ENCODE measurements around the gene TFEB. TPM values are rescaled to one million over a fixed set of nuclear protein-coding genes. Genes with fewer than 3 reads are reported as not detected.

TFEB gene
- total and polyA plus RNA-seq, 5 donors = 31.6 to 51.1 (median 45.7) TPM

DNA sequence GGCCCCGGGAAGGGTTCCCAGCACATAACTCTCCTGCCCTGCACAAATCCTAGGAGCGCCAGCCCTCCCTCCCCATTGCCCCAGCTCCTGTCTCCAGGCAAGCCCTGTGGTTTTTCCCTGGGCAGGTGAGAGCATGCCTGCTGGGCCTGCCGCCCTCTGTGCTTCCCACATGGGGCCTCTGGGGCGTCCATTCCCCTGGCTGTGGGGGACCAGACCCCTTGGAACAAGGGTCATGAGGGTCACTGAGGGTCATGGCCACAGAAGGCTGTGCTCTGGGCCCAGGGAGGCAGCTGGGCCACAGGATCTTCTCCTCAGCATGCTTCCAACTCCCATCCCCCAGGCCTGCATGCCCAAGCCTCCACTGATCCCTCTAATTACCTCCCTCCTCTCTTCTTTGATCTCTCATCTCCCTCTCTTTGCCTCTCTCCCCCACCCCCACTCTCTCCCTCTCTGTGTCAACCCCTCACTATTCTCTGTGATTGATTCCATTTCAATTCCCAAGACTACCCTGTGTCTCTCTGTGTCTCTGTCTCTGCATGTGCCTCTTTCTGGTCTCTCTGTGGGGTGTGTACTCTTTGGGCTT lies 91.0 kb downstream of the TFEB start:
- intact Hi-C loops (cut with DNase I) = no loop called here
- WGBS = 79% methylated on average over 4 of the region's 4 CpGs
- DNase-seq (no peak), ATAC-seq (no peak)
- H3K27ac ChIP-seq (ENCODE audit: low read length) = no peak overlapping the region
- no peaks in the 10 kb centered on the region for H3K27me3 ChIP-seq (ENCODE audit: control insufficient read depth, insufficient read depth)
- no peaks in the 10 kb centered on the region for H3K4me1 ChIP-seq (ENCODE audit: control insufficient read depth, insufficient read depth, low read length)
- H3K4me3 ChIP-seq (ENCODE audit: low read length) = no peak overlapping the region
- H3K9me3 ChIP-seq (ENCODE audit: control insufficient read depth, low read length) = no peaks in the 10 kb centered on the region

- DNase-seq (no peak), ATAC-seq (no peak)
- intact Hi-C loops (cut with DNase I) = no loop called here
- H3K4me3 ChIP-seq (ENCODE audit: low read length) = no peak overlapping the region
- no peaks in the 10 kb centered on the region for H3K9me3 ChIP-seq (ENCODE audit: control insufficient read depth, low read length)
- no peaks in the 10 kb centered on the region for H3K4me1 ChIP-seq (ENCODE audit: control insufficient read depth, insufficient read depth, low read length)
- H3K27ac ChIP-seq (ENCODE audit: low read length) = no peak overlapping the region
- H3K27me3 ChIP-seq (ENCODE audit: control insufficient read depth, insufficient read depth) = no peaks in the 10 kb centered on the region
- 91% methylated on average over 4 of the region's 4 CpGs for WGBS
Measured at GRCh38 chr6:41643899-41644269, 91.5 kb downstream of the TFEB start.

GRCh38 chr6:41642960-41643898 lies 92.2 kb downstream of the TFEB start:
- Histone ChIP-seq H3K27ac (ENCODE audit: low read length) (no peak overlapping the region), H3K9me3 (ENCODE audit: control insufficient read depth, low read length) (no peaks in the 10 kb centered on the region), H3K4me3 (ENCODE audit: low read length) (no peak overlapping the region), H3K27me3 (ENCODE audit: control insufficient read depth, insufficient read depth) (no peaks in the 10 kb centered on the region), H3K4me1 (ENCODE audit: control insufficient read depth, insufficient read depth, low read length) (no peaks in the 10 kb centered on the region)
- ATAC-seq (peak in 1 of 2 donors; percentile 30), DNase-seq (no peak)
- intact Hi-C loops (cut with DNase I) = no loop called here
- WGBS = 65% methylated on average over 10 of the region's 10 CpGs

DNA sequence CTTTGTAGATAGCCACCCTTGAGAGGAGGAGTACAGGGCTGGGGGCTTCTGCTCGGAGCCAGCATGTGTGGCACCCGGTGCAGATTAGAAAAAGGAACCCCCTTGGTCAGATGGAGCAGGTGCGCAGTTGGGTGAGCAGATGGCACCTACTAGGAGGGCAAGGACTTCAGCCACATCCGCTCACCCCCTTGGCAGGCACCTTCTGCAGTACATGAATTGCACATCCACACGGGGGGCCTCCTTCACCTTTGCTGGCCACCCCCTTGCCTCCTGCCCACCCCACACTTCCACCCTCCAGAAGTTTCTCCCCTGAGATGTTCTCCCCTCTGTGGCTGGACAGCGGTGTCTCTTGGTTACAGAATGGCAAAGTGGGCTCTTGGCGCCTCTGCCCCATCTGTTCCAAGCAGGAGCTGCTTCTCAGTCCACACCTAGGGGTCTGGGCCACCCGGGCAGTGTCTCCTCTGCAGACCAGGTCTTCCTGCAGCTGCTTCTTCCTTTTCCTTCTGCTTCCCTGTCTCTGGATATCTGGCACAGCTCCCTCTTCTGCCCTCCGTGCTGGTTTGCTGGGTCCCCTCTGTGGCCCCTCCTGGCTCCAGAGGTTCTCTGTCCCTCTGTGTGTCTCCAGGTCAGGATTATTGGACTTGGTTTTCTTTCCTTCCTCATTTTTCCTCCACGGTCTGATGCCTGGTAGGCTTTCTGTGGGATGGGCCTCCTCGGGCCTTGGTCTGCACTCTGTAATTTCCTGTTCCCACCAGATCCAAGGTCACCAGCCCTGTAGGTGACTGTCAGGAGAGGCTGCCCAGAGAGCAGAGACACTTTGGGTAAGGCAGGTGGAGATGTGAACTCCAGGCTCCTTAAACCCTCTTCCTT lies 93.1 kb downstream of the TFEB start:
- ATAC-seq = no peak
- intact Hi-C loops (cut with DNase I) = no loop called here
- DNase-seq = no peak
- WGBS = 73% methylated on average over 11 of the region's 11 CpGs
- no peak overlapping the region for H3K4me3 ChIP-seq (ENCODE audit: low read length)
- H3K9me3 ChIP-seq (ENCODE audit: control insufficient read depth, low read length) = no peaks in the 10 kb centered on the region
- H3K27me3 ChIP-seq (ENCODE audit: control insufficient read depth, insufficient read depth) = no peaks in the 10 kb centered on the region
- H3K27ac ChIP-seq (ENCODE audit: low read length) = no peak overlapping the region
- no peaks in the 10 kb centered on the region for H3K4me1 ChIP-seq (ENCODE audit: control insufficient read depth, insufficient read depth, low read length)

GRCh38 chr6:41641352-41641925 lies 94.0 kb downstream of the TFEB start:
- ATAC-seq (no peak), DNase-seq (no peak)
- Histone ChIP-seq H3K4me1 (ENCODE audit: control insufficient read depth, insufficient read depth, low read length) (no peaks in the 10 kb centered on the region), H3K4me3 (ENCODE audit: low read length) (no peak overlapping the region), H3K9me3 (ENCODE audit: control insufficient read depth, low read length) (no peaks in the 10 kb centered on the region), H3K27ac (ENCODE audit: low read length) (no peak overlapping the region), H3K27me3 (ENCODE audit: control insufficient read depth, insufficient read depth) (no peaks in the 10 kb centered on the region)
- 90% methylated on average over 9 of the region's 9 CpGs for WGBS
- intact Hi-C loops (cut with DNase I) = no loop called here

GRCh38 chr6:41640426-41640825 lies 95.0 kb downstream of the TFEB start:
- H3K27me3 ChIP-seq (ENCODE audit: control insufficient read depth, insufficient read depth) = no peaks in the 10 kb centered on the region
- DNase-seq (peak; percentile 50 to 75 (median 66)), ATAC-seq (peak in 1 of 2 donors; percentile 27)

GRCh38 chr6:41639809-41640371 lies 95.5 kb downstream of the TFEB start:
- Histone ChIP-seq H3K4me3 (ENCODE audit: low read length) (no peak overlapping the region), H3K27ac (ENCODE audit: low read length) (peak overlapping the region; percentile 2), H3K4me1 (ENCODE audit: control insufficient read depth, insufficient read depth, low read length) (no peaks in the 10 kb centered on the region), H3K9me3 (ENCODE audit: control insufficient read depth, low read length) (no peaks in the 10 kb centered on the region), H3K27me3 (ENCODE audit: control insufficient read depth, insufficient read depth) (no peaks in the 10 kb centered on the region)
- 61% methylated on average over 8 of the region's 8 CpGs for WGBS
- ATAC-seq = peak; percentile 4 to 8
- DNase-seq = peak in 2 of 3 donors; percentile 62 to 74
- intact Hi-C loops (cut with DNase I) = no loop called here

More at GRCh38 chr6:41640426-41640825, 95.0 kb downstream of the TFEB start:
- 65% methylated on average over 7 of the region's 7 CpGs for WGBS
- no peak overlapping the region for H3K4me3 ChIP-seq (ENCODE audit: low read length)
- H3K27ac ChIP-seq (ENCODE audit: low read length) = no peak overlapping the region
- intact Hi-C loops (cut with DNase I) = no loop called here
- H3K4me1 ChIP-seq (ENCODE audit: control insufficient read depth, insufficient read depth, low read length) = no peaks in the 10 kb centered on the region
- H3K9me3 ChIP-seq (ENCODE audit: control insufficient read depth, low read length) = no peaks in the 10 kb centered on the region

GRCh38 chr6:41638935-41639808 lies 96.2 kb downstream of the TFEB start:
- intact Hi-C loops (cut with DNase I) = no loop called here
- no peaks in the 10 kb centered on the region for H3K4me1 ChIP-seq (ENCODE audit: control insufficient read depth, insufficient read depth, low read length)

GRCh38 chr6:41638002-41638934 lies 97.1 kb downstream of the TFEB start, which contains the start of gene MDFI:
Gene MDFI, plus strand, starts transcription at chr6:41638468. Its CDS starts 282 bp downstream, at chr6:41638750.
- WGBS = 1% methylated on average over 86 of the region's 86 CpGs
- Histone ChIP-seq H3K4me1 (ENCODE audit: control insufficient read depth, insufficient read depth, low read length) (no peaks in the 10 kb centered on the region), H3K9me3 (ENCODE audit: control insufficient read depth, low read length) (no peaks in the 10 kb centered on the region), H3K27ac (ENCODE audit: low read length) (no peak within 1 kb of the TSS), H3K27me3 (ENCODE audit: control insufficient read depth, insufficient read depth) (no peaks in the 10 kb centered on the region), H3K4me3 (ENCODE audit: low read length) (peak within 1 kb of the TSS; percentile 54)
- ATAC-seq (peak; percentile 42 to 51), DNase-seq (peak; percentile 48 to 85 (median 78))
- intact Hi-C loops (cut with DNase I) = no loop called here

More at GRCh38 chr6:41638935-41639808, 96.2 kb downstream of the TFEB start:
- DNase-seq (peak; percentile 47 to 87 (median 85)), ATAC-seq (peak; percentile 25 to 46)
- Histone ChIP-seq H3K9me3 (ENCODE audit: control insufficient read depth, low read length) (no peaks in the 10 kb centered on the region), H3K27me3 (ENCODE audit: control insufficient read depth, insufficient read depth) (no peaks in the 10 kb centered on the region), H3K27ac (ENCODE audit: low read length) (no peak overlapping the region), H3K4me3 (ENCODE audit: low read length) (peak overlapping the region; percentile 54)
- 19% methylated on average over 40 of the region's 40 CpGs for WGBS
